HepG2 (cell line): ENCODE measurements around the gene TMEFF1. TPM values are rescaled to one million over a fixed set of nuclear protein-coding genes. Genes with fewer than 3 reads are reported as not detected.

Experiments used
- ARID3A ChIP-seq: IDR thresholded peaks from 2 replicates; pipeline ENCODE4 v1.6.1; 2012; ENCODE audit warnings: low read depth, low read length, improper control_type of control experiment
- ARID4A ChIP-seq: sonication (generic); formaldehyde crosslinking; IDR thresholded peaks from 2 replicates; pipeline ENCODE4 v1.5.0; 2020; ENCODE audit warnings: mild to moderate bottlenecking, missing genetic modification reagents, borderline replicate concordance
- CTCF ChIP-seq: sonication (generic); formaldehyde crosslinking; IDR thresholded peaks from 2 replicates; pipeline ENCODE4 v1.5.0; 2020; ENCODE audit warnings: mild to moderate bottlenecking, missing genetic modification reagents, moderate library complexity
- ELF3 ChIP-seq: IDR thresholded peaks from 2 replicates; pipeline ENCODE4 v1.6.1; 2016; ENCODE audit warnings: missing genetic modification reagents, missing compliant biosample characterization
- ERF ChIP-seq: IDR thresholded peaks from 2 replicates; pipeline ENCODE4 v1.6.1; 2018; ENCODE audit warnings: missing biosample characterization, missing genetic modification reagents
- ETV5 ChIP-seq: IDR thresholded peaks from 2 replicates; pipeline ENCODE4 v1.6.1; 2018; ENCODE audit warnings: missing biosample characterization, missing genetic modification reagents, inconsistent platforms, borderline replicate concordance
- FOXK1 ChIP-seq: sonication (generic); formaldehyde crosslinking; IDR thresholded peaks from 2 replicates; pipeline ENCODE4 v1.4.0; 2020; ENCODE audit warnings: low read depth, missing genetic modification reagents, borderline replicate concordance
- GABPB1 ChIP-seq: IDR thresholded peaks from 2 replicates; pipeline ENCODE4 v1.6.1; 2016; ENCODE audit warnings: mild to moderate bottlenecking, missing genetic modification reagents, moderate library complexity, missing compliant biosample characterization
- SAP130 ChIP-seq: IDR thresholded peaks from 2 replicates; pipeline ENCODE4 v1.6.1; 2016; ENCODE audit warnings: low read depth
- SMC3 ChIP-seq: IDR thresholded peaks from 2 replicates; pipeline ENCODE4 v1.6.1; 2011; ENCODE audit warnings: low read length, improper control_type of control experiment
- ZFP91 ChIP-seq: sonication (generic); formaldehyde crosslinking; IDR thresholded peaks from 2 replicates; pipeline ENCODE4 v1.9.0; 2022; ENCODE audit warnings: missing genetic modification reagents, mild to moderate bottlenecking, borderline replicate concordance
- ZNF101 ChIP-seq: sonication (generic); formaldehyde crosslinking; IDR thresholded peaks from 2 replicates; pipeline ENCODE4 v1.4.0; 2020; ENCODE audit warnings: mild to moderate bottlenecking, low read depth, missing genetic modification reagents, borderline replicate concordance
- ZNF33A ChIP-seq: sonication (generic); formaldehyde crosslinking; IDR thresholded peaks from 2 replicates; pipeline ENCODE4 v1.5.1; 2020; ENCODE audit warnings: missing genetic modification reagents, mild to moderate bottlenecking, moderate library complexity, borderline replicate concordance
- ZNF552 ChIP-seq: sonication (generic); formaldehyde crosslinking; IDR thresholded peaks from 2 replicates; pipeline ENCODE4 v1.9.0; 2022; ENCODE audit warnings: missing genetic modification reagents, mild to moderate bottlenecking, borderline replicate concordance
- ZNF687 ChIP-seq: sonication (generic); formaldehyde crosslinking; IDR thresholded peaks from 2 replicates; pipeline ENCODE4 v1.5.1; 2020; ENCODE audit warnings: mild to moderate bottlenecking, missing genetic modification reagents, moderate library complexity
- polyA plus RNA-seq, 8 experiments: library from polyadenylated mRNA; depleted of rRNA in 3 of 8; stranded (reverse) in 7 of 8; unstranded in 1 of 8; fragments of >200 nt; fragmentation: Illumina TruSeq in 4 of 8; extraction: Trizol in 4 of 8; gene quantifications; 2 replicates each; pipeline versions ENCODE4 v1.2.1 to v1.2.3, GENCODE V29; 2011 to 2016; ENCODE audit warnings: low read depth in 4 of 8, missing spikeins in 1 of 8, mixed read lengths in 1 of 8; ENCODE audit not compliant: insufficient read depth in 1 of 8
- total RNA-seq, 5 experiments: library from RNA; depleted of rRNA; stranded (reverse); fragments of >200 nt; fragmentation: Illumina TruSeq; extraction: Trizol; gene quantifications; 2 replicates each; pipeline ENCODE4 v1.2.3, GENCODE V29; 2016; ENCODE audit warnings: low read depth in 1 of 5

TMEFF1 gene
- total and polyA plus RNA-seq, 2 of the 13 experiments (the other 11 are each of a cell fraction or from before 2014, with no cell fraction given), result 0.87 to 1.9 TPM

- no peak for TF ChIP-seq ARID3A
- TF ChIP-seq SAP130 (CRISPR knock-in tag), result 0 out of 2 replicates have a peak, but pooled peaks have one; percentile 26
- no peak for TF ChIP-seq ZNF101 (CRISPR knock-in tag)
- no peak for TF ChIP-seq ARID4A (CRISPR knock-in tag)
- TF ChIP-seq FOXK1 (CRISPR knock-in tag), result peak; percentile 29; the same call in 1 of the 2 replicates
- 0 out of 2 replicates have a peak, but pooled peaks have one; percentile 11 for TF ChIP-seq ZNF687 (CRISPR knock-in tag)
- peak; percentile 81 for TF ChIP-seq CTCF
- no peak for TF ChIP-seq ZNF552 (CRISPR knock-in tag)
- TF ChIP-seq ELF3 (CRISPR knock-in tag), result peak; percentile 15; the same call in 1 of the 2 replicates
- peak; percentile 71; the same call in 1 of the 2 replicates for TF ChIP-seq SMC3
- peak; percentile 80 for TF ChIP-seq ZFP91 (CRISPR knock-in tag)
- TF ChIP-seq ZNF33A (CRISPR knock-in tag), result no peak
- 0 out of 2 replicates have a peak, but pooled peaks have one; percentile 31 for TF ChIP-seq ERF (CRISPR knock-in tag)
- 0 out of 2 replicates have a peak, but pooled peaks have one; percentile 17 for TF ChIP-seq GABPB1 (CRISPR knock-in tag)
- peak; percentile 8; the same call in 1 of the 2 replicates for TF ChIP-seq ETV5 (CRISPR knock-in tag)
Measured at GRCh38 chr9:100601216-100601615, 128.3 kb downstream of the TMEFF1 start (continued).
